Measurements from ENCODE around the gene C4A.
"Not testable (repeated sequence)": the region's sequence is repeated elsewhere in the genome, so short reads cannot be mapped to it uniquely, and the experiment has no call there.

Gene C4A

DNA sequence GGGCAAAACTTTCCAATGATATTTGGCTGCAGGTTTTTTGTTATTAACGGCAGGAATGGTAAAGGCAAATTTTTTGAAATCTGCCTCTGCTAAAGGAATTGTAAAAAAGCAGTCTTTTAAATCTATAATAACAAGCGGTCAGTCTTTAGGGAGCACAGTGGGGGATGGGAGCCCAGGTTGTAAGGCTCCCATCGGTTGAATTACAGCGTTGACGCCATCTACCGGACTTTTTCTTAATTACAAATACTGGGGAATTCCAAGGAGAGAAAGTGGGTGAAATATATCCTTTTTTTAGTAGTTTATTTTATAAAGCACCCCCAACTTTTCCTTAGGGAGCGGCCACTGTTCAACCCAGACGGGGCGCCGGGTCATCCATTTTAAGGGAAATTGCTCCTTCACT is 40.2 kb downstream of the C4A start:
- DNase-seq: not testable (repeated sequence)

DNA sequence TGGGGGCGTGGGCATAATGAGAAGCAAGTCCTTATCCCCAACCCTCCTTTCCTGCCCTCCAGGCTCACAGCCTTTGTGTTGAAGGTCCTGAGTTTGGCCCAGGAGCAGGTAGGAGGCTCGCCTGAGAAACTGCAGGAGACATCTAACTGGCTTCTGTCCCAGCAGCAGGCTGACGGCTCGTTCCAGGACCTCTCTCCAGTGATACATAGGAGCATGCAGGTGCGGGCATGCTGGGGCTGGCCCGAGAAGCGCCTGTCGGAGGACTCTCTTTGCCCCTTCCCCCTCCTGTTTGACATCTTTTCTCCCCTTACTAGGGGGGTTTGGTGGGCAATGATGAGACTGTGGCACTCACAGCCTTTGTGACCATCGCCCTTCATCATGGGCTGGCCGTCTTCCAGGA is 46.8 kb downstream of the C4A start:
- not testable (repeated sequence) for DNase-seq

DNA sequence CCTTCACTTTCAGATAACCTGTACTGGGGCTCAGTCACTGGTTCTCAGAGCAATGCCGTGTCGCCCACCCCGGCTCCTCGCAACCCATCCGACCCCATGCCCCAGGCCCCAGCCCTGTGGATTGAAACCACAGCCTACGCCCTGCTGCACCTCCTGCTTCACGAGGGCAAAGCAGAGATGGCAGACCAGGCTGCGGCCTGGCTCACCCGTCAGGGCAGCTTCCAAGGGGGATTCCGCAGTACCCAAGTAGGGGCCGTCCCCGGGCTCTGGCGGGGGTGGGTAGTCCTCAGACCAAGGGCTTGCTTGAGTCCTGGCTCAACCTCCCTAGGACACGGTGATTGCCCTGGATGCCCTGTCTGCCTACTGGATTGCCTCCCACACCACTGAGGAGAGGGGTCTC is 47.7 kb downstream of the C4A start:
- DNase-seq: not testable (repeated sequence)

DNA sequence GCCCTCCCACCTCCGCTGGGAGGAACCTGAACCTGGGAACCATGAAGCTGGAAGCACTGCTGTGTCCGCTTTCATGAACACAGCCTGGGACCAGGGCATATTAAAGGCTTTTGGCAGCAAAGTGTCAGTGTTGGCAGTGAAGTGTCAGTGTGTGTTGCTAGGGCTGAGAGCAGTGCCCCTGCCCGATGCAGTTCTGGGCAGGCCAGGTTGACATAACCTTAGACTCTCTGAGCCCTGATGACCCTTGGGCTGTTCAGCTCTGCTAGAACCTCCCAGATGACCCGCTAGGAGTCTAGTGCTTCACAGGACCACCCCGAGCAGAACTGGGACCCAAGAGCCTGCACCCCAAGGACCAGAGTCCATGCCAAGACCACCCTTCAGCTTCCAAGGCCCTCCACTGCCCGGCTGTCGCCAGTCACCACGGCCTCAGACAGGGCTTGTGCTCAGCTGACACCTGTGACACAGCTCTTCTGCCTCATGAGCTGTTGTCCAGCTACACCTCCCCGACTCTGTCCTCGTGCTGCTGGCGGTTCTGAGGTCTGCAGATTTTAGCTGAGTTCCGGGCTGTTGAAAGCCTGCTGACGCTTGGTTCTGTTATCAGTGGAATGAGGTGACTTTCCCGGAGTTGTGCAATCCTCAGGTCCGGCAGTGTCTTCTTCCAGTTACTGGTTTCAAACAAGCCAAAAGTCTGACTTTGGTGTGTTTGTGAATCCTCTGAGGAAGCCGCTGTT is 53.6 kb downstream of the C4A start:
- DNase-seq: not testable (repeated sequence)

DNA sequence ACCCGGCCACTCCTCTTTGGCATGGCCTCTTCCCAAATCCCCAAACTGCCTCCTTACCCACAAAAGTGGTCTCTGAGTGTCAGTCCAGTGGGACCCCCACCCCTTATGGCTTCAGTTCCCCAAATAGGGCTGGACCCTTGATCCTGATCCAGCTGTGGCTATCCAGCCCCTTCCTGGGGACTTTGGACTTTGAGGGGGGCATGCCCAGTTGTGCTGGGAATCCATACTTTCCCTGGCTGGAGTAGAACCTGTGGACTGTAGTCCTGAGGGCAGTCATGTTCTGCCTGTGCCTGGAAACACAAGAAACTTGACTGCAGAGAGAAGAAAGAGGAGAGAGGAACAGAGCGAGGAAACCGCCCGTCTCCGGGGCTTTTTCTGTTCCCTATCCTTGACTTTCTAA is 55.3 kb downstream of the C4A start:
- not testable (repeated sequence) for DNase-seq

DNA sequence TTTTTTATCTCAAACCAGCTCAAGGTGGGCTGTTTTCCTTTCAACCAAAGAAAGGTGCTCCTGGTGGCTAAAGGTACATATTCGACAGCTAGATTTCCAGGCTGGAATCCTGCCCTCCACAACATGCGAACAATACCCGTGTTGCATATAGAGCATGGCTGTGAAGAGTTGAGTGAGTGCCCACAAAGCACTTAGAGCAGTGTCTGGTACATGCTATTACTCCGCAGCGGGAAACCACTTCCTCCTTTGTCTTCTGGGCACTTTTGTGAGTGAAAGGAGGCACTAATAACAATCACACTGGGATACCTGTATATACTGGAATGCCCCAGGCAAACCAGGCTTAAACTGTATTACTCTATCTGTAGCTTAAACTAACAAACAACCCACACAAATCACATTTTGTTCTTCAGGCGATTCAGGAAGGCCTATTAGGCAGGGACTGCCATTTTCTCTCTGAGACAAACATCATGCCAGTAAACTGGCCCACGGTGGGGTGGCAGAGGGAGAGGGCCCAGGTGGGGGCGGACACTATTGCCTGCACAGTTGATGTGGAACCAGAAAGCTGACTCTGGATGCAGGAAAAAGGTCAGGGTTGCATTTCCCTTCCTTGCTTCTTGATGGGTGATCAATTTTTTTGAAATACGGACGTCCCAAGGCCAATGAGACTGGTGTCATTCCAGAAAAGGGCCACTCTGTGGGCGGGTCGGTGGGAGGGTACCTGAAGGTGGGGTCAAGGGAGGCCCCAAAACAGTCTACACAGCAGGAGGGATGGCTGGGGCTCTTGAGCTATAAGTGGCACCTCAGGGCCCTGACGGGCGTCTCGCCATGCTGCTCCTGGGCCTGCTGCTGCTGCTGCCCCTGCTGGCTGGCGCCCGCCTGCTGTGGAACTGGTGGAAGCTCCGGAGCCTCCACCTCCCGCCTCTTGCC is 56.0 kb downstream of the C4A start, which contains the start of gene CYP21A2:
Gene CYP21A2, plus strand, starts transcription at position 818 of the 927 bp plus-strand sequence. Its CDS starts 8 bp downstream, at position 826.
- not testable (repeated sequence) for DNase-seq

DNA sequence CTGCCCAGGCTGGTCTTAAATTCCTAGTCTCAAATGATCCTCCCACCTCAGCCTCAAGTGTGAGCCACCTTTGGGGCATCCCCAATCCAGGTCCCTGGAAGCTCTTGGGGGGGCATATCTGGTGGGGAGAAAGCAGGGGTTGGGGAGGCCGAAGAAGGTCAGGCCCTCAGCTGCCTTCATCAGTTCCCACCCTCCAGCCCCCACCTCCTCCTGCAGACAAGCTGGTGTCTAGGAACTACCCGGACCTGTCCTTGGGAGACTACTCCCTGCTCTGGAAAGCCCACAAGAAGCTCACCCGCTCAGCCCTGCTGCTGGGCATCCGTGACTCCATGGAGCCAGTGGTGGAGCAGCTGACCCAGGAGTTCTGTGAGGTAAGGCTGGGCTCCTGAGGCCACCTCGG is 57.0 kb downstream of the C4A start:
- not testable (repeated sequence) for DNase-seq

DNA sequence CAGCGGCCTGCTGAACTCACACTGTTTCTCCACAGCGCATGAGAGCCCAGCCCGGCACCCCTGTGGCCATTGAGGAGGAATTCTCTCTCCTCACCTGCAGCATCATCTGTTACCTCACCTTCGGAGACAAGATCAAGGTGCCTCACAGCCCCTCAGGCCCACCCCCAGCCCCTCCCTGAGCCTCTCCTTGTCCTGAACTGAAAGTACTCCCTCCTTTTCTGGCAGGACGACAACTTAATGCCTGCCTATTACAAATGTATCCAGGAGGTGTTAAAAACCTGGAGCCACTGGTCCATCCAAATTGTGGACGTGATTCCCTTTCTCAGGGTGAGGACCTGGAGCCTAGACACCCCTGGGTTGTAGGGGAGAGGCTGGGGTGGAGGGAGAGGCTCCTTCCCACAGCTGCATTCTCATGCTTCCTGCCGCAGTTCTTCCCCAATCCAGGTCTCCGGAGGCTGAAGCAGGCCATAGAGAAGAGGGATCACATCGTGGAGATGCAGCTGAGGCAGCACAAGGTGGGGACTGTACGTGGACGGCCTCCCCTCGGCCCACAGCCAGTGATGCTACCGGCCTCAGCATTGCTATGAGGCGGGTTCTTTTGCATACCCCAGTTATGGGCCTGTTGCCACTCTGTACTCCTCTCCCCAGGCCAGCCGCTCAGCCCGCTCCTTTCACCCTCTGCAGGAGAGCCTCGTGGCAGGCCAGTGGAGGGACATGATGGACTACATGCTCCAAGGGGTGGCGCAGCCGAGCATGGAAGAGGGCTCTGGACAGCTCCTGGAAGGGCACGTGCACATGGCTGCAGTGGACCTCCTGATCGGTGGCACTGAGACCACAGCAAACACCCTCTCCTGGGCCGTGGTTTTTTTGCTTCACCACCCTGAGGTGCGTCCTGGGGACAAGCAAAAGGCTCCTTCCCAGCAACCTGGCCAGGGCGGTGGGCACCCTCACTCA is 57.7 kb downstream of the C4A start:
- not testable (repeated sequence) for DNase-seq

DNA sequence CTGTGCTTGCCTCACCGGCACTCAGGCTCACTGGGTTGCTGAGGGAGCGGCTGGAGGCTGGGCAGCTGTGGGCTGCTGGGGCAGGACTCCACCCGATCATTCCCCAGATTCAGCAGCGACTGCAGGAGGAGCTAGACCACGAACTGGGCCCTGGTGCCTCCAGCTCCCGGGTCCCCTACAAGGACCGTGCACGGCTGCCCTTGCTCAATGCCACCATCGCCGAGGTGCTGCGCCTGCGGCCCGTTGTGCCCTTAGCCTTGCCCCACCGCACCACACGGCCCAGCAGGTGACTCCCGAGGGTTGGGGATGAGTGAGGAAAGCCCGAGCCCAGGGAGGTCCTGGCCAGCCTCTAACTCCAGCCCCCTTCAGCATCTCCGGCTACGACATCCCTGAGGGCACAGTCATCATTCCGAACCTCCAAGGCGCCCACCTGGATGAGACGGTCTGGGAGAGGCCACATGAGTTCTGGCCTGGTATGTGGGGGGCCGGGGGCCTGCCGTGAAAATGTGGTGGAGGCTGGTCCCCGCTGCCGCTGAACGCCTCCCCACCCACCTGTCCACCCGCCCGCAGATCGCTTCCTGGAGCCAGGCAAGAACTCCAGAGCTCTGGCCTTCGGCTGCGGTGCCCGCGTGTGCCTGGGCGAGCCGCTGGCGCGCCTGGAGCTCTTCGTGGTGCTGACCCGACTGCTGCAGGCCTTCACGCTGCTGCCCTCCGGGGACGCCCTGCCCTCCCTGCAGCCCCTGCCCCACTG is 58.6 kb downstream of the C4A start:
- not testable (repeated sequence) for DNase-seq

DNA sequence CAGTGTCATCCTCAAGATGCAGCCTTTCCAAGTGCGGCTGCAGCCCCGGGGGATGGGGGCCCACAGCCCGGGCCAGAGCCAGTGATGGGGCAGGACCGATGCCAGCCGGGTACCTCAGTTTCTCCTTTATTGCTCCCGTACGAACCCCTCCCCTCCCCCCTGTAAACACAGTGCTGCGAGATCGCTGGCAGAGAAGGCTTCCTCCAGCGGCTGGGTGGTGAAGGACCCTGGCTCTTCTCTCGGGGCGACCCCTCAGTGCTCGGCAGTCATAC is 59.1 kb downstream of the C4A start:
- DNase-seq: not testable (repeated sequence)

DNA sequence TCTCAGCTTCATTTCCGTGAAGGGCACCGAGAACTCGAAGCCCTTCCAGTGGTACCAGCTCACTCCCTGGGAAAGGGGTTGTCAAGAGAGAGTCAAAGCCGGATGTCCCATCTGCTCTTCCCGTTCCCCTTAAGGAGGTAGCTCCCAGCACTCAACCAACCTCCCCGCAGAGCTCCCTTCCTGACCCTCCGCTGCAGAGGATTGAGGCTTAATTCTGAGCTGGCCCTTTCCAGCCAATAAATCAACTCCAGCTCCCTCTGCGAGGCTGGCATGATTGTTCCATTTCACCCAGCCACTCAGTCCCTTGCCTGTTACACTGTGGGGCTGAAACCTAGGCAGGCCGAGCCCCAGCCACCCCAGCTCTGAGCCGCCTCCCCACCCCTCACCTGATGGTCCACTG is 59.5 kb downstream of the C4A start:
- DNase-seq: not testable (repeated sequence)

DNA sequence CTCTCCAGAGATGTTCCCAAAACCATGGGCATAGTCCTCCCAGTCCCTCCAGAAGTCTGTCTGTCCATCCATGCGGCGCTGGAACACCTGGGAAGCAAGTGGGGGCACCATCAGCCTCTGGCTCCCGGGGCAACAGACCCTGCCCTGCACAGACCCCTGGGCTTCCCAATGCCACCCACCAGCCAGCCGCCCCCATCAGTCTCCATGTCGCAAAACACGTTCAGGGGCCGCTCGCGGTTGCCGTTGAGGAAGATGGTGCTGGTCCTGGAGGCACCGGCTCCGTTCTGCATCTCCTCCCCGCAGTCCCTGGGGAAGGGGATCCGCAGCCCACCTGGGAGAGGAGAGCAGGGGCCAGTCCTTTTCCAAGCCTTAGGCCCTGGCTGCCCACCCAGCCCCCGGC is 60.4 kb downstream of the C4A start:
- not testable (repeated sequence) for DNase-seq

DNA sequence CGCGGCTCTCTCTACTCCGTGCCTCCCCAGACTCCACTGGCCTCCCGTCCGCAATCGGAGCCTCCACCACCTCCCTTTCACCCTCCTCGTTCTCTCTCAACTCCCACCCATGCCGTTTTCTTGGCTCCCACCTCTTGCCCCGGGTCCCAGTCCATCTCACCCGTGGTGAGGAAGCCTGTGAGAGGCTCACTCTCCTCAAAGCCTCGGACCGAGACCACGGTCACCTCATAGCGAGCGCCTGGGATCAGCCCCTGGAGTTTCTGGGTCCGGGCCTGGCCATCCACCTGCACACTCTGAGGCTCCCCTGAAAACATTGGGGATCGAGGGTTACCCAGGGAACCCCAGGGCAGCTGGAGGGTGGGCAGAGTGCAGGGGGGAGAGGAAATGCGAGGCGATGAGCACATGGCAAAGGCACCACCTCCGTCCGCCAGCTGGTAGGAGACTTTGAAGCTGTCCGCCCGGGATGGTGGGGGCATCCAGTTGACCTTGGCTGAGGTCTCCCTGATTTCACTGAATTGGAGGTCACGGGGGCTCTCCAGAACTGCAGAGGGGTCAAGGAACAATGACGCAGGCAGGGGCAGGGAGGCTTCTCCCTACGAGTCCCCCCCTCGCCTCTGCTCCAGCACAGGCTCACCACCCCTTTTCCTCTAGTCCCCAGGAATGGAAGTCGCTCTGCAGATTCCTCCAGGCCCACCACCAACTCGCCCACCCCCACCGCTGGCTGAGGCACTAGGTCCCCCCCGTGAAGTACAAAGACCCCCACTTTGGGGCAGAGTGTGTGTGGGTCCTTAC is 61.9 kb downstream of the C4A start:
- DNase-seq: not testable (repeated sequence)

DNA sequence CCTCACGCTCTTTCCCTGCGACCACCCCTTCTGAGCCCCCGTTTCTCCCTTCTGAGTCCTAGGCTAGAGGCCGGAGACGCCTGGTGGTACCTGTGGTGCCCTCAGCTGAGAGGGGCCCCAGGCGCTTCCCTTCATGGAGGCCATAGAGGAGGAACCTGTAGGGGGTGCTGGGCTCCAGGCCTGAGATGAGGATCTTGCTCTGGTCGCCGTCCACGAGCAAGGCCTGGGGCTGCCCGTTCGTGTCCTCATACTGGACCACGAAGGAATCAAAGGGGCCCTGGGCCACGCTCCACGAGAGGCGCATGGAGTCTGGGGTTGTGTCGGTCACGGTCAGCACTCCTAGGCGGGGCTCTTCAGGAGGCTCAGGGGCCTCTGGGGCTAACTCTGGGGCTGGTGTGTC is 63.1 kb downstream of the C4A start:
- not testable (repeated sequence) for DNase-seq

DNA sequence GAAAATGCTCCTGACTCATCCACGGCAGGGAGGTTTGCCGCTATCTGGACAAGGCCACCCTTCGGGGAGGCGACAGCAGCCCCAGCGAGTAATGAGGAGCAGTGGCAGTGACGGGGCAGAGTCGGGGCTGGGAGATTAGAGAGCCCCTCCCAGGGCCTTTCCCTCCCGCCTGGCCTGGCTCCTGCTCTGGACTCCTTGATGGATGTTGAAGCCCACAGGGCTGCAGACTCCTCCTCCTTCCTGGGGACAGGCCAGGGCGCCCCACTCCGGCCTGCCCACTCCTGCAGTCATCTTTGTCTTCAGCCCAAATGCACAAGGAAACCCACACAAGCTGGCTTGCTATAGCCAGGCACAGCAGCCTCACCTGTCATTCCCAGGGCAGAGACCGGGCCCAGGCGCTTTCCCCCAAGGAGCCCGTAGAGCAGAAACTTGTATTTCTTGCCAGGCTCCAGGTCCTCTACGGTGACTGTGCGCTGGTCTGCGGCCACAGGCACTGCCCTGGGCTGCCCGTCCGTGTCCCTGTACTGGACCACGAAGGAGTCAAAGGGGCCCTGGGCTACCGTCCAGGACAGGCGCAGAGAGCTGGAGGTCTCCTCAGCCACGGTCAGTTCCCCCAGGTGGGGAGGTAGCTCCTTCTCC is 64.1 kb downstream of the C4A start:
- peak in 2 of 56 donors; percentile 15 to 19 for DNase-seq

DNA sequence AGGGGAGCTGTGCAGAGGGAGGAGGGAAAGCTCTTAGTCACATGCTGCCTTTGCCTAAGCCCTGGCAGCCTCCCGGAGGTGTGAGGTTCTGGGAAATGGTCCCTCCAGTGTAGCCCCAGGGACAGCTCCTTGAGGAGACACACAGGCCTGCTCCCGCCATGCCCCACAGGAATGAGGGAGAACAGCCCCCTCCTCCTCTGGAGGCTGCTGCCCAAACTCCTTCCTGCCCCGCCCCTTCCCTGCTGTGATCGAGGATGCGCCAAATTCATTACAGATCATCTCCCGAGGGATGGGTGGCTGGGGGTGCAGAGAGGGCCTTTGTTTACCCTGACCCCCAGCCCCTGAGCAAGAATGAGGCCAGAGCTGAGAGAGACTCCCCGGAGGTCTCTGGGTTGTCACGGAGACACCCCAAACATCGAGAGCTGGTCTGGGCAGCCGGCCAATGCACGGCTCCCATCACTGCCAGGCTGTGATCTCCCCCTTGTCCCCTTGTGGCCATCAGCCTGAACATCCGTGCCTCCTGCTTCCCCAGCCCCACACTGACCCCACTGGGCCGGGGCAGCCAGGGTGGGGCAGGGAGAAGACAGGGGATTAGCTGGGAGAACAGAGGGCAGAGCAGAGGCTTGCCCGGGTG is 64.7 kb downstream of the C4A start:
- peak in 10 of 56 donors; percentile 10 to 56 (median 19) for DNase-seq

DNA sequence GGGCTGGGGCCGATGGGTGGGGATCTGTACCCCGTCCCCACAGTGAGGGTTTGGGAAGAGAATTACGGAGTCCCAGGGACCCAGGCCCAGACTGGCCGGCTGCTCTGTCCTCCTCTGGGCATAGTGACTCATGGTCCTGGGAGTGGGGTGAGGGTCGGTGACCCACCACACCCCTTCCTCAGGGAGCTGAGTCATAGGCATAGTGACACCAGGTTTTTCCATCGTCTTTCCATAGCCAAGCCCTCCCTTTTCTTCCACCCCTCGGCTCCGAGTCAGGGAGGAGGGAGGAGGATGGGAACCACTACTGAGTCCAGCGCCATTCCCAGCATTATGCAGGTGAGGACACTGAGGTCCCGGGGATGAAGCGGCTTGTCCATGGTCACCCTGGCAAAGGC is 65.2 kb downstream of the C4A start:
- peak in 6 of 56 donors; percentile 17 to 56 (median 33) for DNase-seq

DNA sequence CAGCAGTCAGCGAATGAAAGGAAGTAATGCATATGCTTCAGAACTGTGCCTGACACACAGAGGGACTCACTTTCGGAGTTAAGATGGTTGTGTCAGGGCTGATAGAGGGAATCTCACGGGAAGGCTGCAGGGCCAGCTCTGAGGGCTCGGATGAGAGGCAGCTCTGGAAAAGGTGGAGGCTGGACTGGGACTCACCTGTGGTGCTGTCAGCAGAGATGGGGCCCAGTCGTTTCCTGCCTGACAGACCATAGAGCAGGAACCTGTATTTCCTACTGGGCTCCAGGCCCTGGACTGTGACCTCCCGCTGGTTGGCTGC is 65.6 kb downstream of the C4A start:
- no peak for DNase-seq

All from amygdala (tissue), 56 donors.